PC-9 (cell line): ENCODE measurements around the gene RUVBL2.

Experiments
- CTCF ChIP-seq: fragments of 200-600 bp; sonication (generic); conservative IDR thresholded peaks from 2 replicates; pipeline ENCODE4 v1.6.1; 2017; ENCODE audit warnings: mixed run types, antibody characterized with exemption, mild to moderate bottlenecking, moderate library complexity
- EZH2 ChIP-seq: fragments of 200-600 bp; sonication (generic); IDR thresholded peaks from 2 replicates; pipeline ENCODE4 v1.8.0; 2017; ENCODE audit warnings: antibody characterized with exemption, low read depth

DNA sequence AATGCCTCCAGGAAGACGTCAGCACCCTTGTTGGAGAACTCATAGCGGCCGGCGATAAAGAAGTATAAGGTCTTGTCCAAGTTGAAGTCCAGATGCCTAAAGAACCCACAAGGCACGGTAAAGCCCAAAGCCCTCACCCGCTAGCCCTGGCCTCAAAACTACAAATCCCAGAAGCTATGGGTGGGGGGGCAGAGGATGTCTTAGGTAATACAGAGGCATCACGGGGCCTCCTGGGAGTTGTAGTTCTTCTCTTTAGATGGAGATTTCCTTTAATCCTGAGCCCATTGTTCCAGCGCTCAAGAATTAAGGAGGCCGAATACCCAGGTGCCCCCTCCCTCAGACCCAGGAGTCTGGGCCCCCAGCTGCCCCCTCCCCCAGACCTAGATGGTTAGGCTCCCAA lies 11.4 kb upstream of the RUVBL2 start:
- TF ChIP-seq CTCF (no peak), EZH2 (no peak)
